ENCODE data around the gene TRIM8.

TRIM8 gene

DNA sequence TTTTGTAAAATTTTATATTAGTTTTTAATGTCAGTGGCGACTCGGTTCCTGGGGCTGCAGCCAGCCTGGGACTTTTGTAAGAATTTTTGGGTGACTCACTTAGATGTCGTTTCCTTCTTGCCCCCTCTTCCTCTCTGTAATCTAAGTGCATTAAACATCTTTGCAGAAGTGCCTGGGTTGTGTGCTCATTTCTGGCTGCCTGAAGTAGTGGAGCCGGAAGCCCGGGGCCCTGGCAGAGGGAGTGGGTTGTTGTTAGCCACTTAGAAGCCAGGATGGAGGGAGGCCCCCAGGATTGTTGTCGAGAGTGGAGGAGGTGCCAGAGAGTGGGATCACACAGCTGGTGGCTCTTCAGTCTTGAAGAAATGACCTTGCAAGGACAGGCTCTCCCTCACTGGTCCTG lies 11.0 kb upstream of the TRIM8 start:
- no peak for DNase-seq (ENCODE audit: low read depth)

DNA sequence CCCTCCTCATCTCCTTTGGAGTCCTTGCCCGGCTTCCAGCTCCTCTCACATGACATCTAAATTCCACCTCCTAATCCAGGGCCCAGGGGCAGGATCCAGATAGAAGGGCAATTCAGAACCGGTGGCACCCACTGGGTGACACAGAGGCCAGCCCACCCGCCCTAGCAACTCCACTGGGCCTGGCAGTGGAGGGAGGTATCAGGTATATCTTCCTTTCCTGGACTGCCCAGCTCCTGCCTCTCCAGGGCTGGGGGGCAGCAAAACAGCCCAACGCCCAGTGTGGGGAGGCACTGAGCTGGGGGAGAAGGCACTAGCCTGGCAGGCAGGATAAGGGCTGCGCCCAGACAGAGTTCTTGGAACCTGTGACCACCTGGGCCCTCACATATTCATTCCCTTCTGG lies 10.4 kb upstream of the TRIM8 start:
- no peak for DNase-seq (ENCODE audit: low read depth)

DNA sequence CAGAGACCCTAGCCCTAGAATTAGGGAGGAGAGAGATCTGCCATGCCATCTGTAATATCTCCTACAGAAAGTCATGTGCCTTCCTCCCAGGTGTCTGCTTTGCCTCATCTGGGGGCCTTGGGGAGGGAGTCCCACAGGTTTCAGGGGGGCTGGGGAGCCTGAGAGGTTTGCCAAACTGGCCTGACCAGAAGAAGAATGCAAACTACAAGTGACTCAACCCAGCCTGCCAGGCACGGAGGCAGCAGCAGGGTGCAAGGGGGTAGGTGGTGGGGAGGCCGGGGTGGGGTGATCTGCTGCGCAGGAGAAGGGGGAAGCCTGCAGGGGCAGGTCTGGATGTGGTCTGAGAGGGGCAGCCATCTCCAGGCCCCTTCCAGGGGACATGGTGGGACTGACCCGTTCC lies 9.6 kb upstream of the TRIM8 start:
- DNase-seq (ENCODE audit: low read depth): no peak

DNA sequence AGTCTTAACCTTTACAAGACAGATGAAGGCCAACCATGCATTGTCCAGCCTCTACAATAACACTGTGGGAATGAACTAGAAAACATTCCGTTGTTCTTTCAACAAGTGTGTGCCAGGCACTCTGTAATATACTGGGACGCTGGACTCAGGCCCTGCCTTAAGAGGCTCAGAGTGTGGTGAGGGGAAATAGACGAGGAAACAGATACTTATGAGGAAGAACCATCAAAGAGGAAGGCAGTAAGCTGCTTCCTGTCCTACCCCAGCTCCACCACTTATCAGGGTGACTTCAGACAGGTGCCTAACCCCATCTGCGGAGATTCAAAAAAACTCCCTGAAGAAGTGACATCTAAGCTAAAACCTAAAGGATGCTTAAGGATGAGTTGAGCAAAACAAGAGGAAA lies 8.9 kb upstream of the TRIM8 start:
- DNase-seq (ENCODE audit: low read depth): no peak

DNA sequence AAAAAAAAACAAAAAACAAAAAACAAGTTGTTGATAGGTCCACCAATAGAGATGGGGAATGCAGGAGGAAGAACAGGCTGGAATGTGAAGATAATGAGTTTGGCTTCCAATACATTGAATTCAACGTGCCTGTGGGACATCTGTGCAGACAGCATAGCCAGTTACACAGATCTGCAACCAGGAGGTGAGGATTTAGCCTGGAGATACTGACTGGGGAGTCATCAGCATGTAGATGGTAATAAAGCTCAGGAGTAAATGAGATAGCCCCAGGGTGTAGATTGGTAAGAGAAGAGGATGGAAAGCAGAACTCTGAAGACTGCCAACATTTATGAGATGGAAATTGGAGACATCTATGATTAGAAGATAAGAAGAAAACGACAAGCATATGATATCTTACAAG lies 4.7 kb upstream of the TRIM8 start:
- DNase-seq (ENCODE audit: low read depth): no peak

DNA sequence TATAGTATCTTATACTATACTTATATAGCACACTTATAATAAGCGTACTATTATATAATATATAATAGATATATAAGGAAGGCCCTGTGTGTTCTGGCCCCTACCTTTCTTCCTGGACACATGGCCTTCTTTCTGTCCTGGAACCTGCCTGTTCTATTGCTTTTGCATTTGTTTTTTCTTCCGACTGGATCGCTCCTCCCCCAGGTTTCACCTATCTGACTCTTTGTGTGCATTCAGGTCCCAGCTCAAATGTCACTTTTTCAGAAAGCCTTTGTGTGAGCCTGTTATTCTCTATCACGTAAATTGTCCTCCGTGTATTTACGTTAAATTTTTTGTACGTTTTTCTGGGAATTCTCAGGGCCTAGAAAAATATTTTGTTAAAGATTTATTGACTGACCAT lies 2.9 kb upstream of the TRIM8 start:
- DNase-seq (ENCODE audit: low read depth): no peak

DNA sequence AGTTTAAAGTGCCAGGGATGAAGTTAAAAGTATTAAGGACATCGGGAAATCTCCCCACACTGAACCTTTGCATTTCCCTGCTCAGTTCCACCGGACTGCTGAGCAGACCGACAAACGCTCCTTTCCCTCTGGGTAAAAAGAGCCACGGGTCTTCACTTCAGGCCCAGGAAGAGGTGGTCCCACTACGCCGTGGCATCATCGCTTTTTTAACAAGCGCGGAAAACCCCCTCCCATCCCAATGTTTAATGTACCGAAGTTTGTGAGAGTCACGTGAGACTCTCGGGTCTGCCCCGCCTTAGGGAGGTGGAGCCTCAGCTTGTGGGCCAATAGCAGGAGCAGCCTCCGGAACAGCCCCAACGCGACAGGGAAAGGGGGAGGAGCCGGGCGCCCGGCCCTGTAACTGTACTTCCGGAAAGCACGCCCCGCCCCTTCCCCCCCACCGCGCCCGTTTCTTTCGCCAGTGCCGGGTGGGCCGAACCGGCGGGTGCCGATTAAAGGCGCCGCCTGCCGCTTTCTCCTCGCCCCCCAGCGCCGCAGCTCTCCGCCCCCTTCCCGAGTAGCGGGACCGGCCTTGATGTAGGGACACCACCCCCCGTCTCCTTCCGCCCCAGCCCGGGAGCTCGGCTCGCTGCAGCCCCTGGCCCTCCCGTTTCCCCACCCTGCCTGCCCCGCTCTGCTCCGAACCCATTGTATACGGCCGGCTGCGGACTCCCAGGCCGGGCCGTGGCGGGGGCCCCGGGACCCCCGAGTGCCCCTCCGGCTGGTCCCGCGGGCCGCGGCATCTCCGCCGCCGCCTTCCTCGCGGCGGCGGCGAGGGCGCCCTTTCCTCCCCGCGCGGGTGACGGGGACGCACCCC lies 2.2 kb upstream of the TRIM8 start:
- DNase-seq (ENCODE audit: low read depth): peak; percentile 97

DNA sequence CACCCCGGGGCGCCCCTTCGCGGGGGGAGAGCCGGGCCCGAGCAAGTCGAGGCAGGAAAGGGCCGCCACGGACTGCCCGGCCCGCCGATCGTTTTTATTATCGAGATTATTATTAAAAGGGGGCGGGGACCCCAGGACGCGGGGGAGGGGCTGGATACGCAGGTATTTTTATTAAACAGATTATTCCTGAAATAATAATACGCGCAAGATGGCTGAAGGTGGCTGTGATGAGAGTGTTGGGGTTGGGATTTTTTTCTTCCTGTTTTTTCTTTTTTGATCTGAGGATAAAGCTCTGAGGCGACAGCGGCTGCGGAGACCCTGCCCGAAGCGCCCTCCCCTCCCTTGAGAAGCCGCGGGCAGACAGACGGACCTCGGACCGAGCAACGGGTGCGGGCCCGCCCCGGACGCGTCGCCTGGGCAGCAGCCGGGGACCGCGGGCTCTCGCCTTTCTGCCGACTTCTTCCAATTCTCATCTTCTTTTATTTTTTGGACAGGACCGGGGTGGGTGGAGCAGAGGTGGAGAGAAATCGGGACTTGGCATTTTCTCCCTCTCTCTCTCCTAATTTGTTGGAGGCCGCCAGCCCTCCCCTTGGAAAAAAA lies 1.4 kb upstream of the TRIM8 start:
- no peak for DNase-seq (ENCODE audit: low read depth)

DNA sequence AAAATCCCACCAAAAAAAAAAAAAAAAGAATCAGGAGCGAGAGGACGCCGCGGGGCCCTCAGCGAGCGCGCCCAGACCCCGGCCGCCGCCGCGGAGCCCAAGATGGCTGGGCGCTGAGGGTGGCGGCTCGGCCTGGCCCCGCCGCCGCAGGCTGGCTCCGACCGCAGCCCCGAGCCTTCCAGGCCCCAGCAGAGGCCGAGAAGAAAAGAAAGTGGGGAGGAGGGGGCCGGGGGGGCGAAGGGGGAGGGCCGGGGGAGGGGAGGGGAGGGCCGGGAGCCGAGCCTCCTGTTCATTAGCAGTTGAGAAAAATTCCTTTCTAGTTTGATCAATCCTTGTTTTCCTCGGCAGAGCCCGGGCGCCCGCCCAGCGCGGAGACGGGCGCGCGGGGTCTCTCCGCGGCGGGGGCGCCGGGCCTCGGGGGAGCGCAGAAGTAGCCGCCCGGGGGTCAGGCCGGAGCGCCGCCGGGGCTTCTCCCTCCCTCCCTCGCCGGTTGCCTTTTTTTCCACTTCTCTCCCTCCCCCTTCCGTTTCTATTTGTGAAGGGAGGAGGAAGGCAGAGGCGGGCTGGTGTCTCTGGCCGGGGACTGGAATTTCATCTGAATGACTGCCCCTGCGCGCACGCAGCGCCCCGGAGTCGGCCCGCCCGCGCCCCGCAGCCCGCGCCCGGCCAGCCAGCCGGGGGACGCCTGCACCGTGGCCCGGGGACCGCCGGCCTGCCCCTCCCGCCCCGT lies 778 bp upstream of the TRIM8 start:
- DNase-seq (ENCODE audit: low read depth): peak; percentile 41

DNA sequence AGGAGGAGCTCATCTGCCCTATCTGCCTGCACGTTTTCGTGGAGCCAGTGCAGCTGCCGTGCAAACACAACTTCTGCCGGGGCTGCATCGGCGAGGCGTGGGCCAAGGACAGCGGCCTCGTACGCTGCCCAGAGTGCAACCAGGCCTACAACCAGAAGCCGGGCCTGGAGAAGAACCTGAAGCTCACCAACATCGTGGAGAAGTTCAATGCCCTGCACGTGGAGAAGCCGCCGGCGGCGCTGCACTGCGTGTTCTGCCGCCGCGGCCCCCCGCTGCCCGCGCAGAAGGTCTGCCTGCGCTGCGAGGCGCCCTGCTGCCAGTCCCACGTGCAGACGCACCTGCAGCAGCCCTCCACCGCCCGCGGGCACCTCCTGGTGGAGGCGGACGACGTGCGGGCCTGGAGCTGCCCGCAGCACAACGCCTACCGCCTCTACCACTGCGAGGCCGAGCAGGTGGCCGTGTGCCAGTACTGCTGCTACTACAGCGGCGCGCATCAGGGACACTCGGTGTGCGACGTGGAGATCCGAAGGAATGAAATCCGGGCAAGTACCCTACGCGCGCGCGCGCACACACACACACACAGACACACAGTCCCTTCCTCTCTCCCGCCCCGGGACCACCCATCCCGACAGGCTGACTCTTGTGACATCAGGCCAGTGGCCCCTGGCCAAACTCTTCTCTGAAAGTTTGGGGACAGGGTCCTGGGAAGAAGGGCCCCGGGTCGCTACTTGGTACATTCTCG lies 538 bp downstream of the TRIM8 start:
- peak; percentile 62 for DNase-seq (ENCODE audit: low read depth)

DNA sequence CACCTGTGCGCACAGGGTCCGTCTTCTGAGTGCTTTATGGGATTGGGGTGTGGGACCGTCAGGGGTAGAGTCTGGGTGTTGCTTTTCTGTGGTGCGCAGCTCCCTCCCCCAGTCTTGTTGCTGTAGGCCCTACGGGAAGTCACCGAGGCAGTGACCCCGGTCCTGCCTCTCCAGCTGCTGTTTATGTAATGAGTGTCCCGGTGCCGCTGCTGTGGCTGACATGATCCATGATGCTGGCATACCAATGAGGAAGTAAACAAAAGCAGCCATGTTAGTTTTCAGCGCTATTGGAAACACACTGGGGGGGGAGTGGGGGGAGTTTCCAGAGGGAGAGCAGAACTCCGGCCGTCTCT lies 1.1 kb downstream of the TRIM8 start:
- no peak for DNase-seq (ENCODE audit: low read depth)

DNA sequence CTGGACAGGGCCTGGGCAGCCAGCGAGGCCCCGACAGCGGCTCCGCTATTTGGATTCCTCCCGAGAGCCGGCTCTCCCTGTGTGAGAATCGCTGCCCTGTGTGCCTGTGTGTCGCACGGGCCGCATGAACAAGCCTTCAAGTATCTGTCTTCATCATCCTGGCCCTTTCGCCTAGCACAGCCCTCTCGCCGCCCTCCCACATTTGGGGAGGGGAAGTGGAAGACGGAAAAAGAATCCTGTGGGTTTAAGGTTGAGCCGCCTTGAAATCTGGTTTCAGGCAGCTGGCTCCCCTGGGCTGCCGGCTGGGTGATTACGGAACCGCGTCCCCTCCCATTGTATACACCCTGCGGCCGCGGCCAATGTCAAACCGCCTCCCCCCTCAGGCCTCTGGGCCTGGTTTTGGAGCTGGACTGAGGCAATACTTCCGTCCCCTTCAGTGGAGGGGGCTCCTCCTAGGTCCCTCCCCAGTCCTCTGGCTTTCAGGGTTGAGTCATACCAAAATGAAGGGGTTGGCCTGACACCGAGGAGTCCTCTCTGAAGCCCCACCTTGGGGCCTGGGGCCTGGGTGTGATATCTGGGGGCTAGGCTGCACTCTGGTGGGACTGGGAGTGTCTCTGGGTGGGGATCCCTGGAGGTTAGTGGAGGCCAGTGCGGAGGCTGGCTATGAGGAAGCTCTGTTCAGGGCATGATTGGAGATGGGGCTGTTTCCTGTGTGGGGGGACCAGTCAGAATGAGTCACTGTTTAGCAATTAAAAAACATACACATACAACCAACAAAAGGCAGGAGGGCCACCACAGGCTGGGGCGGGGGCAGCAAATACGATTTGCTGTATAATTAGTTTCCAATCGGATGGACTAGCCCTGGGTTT lies 1.7 kb downstream of the TRIM8 start:
- DNase-seq (ENCODE audit: low read depth): peak; percentile 63

DNA sequence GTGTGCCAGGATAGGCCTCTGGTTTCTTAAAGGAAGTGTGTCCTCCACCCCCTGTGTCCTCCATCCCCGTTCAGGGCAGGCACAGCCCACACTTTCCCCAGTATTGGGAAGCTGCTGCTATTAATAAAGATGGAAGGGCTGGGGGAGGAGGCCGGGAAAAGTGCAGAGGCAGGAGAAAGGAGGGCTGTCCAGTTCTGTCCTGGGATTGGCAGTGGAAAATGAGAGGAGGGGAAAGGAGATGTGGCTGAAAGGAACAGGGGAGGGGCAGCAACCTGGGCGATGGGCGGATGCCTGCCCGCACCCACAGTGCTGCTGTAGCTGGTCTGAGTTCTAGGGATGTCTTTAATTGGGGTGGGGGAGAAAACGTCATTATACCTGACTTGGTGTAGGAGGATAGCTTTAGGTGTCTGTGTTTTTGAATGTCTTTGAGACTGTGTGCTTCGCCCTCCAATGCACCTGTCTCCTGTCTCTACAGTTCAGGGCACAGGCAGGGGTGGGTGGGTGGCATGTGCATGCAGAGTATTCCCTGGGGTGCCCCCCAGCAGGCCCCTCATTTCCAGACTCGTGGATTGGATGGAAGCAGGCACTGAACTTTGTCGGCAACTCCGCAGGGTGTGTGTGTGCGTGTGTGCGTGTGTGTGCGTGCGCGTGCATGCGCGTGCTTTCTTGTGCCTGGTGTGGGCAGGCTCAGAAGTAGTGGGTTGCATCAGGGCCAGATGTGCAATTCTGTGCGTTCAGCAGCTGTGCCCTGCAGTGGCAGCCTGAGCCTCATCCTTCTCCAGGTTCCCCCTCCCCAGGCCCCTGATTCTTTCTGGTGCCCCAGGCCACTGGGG lies 2.5 kb downstream of the TRIM8 start:
- DNase-seq (ENCODE audit: low read depth): no peak

DNA sequence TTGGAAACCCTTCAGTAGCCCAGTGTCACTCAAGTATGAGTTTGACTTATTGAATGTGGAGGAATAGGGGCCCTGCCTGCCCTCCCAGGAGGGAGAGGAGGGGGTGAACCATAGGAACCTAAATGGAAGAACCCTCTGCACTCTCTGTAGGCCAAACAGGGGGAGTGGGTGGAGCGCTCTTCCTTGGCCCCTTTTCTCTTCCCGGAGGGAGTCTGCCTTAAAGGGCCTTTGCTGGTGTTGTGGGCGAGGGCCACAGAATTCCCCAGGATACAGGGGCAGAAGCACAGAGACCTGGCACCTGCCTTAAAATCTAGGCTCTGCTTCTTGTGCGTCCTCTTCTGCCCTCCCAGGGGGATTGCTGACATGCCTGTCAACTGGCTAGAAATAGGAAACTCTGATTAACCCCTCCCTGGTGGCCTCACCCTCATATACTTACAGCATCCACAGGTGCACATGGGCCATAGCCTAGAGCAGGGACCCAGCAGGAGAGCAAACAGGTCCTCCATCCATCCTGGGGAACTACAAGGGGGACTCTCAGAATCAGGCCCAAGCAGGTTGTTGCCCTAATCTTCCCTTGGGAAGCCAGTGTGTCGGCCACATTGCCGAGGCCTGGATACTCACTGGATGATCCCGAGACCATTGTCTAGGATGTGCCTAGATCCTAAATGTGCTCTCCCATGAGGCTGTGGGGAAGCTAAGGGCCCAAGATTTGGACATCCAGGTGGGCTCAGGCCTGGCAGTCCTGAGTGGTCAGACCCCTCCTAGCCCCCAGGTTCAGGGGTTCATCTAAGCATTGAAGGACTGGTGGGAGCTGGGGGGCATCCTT lies 3.4 kb downstream of the TRIM8 start:
- DNase-seq (ENCODE audit: low read depth): no peak

DNA sequence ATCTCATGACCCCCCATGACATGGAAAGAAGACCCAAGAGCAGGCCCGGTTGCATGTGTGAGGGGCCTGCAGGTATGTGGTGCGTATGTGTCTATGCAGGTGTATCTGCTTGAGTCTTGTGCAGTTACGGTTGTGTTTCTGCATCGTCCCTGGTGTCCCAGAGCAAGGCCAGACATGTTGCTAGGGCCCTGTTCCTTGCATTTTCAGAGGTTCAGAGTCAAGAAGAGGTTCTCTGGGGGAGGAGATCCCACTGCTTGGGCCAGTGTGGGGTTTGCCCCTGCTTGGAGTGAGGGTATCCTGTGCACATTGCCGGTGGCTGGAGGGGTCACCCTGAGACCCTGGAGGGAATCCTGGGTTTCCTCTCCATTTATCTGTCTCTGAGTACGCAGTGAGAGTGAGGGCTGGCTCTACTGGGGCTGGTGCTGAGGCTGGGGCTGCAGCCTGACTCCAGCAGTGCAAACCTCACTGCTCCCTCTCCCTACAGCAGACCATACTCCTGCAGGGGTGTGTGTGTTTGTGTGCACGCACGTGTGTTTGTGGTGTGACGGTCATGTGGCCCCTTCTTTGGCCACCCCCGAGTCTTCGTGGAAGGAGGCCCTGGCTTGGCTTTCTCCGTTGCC lies 4.1 kb downstream of the TRIM8 start:
- no peak for DNase-seq (ENCODE audit: low read depth)

DNA sequence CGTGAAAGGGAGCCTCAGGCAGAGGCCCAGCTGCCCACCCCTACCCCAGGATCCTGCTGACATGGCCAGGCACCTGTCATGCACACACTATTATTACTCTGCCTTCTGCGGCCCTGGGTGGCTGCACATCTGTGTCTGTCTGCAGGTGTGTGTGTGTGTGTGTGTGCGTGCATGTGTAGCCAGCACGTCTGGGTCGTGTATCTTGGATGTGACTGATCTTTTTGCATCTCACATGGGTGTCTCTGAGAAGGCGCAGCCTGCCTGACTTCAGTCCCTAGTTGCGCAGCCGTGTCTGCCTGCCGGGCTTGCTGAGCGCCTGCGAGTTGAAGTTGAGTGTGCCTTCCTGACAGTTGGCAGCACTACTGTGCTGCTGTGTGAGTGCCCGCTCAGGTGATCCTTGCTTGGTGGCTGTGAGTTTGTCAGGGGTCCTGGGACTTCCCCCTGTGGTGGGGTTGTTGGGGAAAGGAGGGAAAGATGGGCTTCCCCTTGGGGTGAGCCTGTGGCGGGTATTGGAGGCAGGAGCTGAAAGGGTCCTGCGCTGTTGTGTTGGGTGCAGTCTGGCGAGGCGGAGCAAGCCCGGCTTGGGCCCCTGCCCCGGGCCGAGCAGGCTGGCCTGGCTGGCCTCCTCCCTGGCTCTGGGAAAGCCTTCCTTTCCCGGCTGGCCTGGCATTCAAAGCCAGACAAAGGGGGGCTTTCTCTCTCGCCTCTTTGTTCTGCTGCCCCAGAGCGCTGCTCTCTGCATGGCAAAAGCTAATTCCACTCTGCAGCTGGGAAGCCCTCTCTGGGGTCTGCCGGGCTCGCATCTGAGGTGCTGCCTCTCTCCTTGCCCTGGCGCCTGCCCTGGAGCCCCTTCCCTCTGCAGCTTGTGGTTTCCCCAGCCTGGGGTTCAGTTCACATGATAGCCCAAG lies 4.9 kb downstream of the TRIM8 start:
- DNase-seq (ENCODE audit: low read depth): no peak

DNA sequence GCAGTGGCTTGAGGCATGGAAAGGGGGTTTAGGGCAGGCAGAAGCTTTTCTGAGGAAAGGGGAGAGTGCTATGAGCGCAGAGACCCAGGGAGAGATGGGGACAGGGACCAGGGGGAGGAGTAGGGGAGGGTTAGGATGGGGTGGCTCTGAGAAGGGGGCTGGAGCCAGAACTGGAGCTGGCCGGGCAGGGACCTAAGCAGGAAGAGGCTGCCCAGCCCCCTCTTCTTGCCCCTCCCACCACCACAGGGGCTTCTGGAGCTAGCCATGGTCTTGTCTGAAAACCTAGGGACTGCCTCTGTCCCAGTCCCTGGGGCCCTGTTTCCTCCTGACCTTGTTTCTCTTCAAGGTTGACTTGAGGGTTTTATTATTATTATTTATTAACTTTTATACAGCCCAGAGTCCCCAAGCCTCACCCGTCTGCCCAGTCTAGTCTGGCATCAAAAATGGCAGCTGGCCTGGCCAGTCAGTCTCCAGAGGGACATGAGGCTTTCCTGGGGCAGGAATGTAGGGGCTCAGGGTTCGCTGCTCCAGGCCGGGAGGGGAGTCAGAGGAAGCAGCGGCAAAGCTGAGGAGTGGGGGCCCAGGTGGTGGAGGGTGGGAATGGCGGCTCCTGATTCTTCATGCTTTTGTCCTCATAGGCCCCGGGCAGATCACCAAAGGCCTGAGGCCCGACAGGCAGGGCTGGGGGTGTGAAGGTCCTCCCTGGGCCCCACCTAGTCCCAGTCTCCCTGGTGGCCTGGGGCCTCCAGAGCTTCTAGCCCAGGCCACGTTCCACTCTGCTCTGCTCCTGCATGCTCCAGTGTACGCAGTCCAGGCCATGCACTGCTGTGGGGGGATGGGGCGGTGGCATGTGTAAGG lies 5.7 kb downstream of the TRIM8 start:
- DNase-seq (ENCODE audit: low read depth): no peak

Data from stimulated activated CD8-positive, alpha-beta memory T cell treated with anti-CD3 and anti-CD28 coated beads, Interleukin-12 subunit alpha, Interleukin-12 subunit beta, amount 100 ng/mL, for 4 hours (primary cell).